Sigmoid colon (tissue), 7 donors: ENCODE results near the gene GRIK1. TPM values are rescaled to one million over a fixed set of nuclear protein-coding genes. Genes with fewer than 3 reads are reported as not detected.

Experiments used
- DNase-seq: peaks from one replicate; pipeline ENCODE4 v3.0.0-alpha.2; 2019
- H3K27ac ChIP-seq, 4 donors: fragments of 200-600 bp; sonication (generic); one replicate each; pipeline ENCODE4 v1.5.1; 2016 to 2019; ENCODE audit warnings: mild to moderate bottlenecking in 1 of 4
- H3K27me3 ChIP-seq, 3 donors: fragments of 200-600 bp; sonication (generic); one replicate each; pipeline ENCODE4 v1.5.1; 2019; ENCODE audit warnings: mild to moderate bottlenecking in 1 of 3
- H3K36me3 ChIP-seq, 4 donors: fragments of 200-600 bp; sonication (generic); one replicate each; pipeline ENCODE4 v1.5.1; 2016 to 2019
- H3K4me1 ChIP-seq, 4 donors: fragments of 200-600 bp; sonication (generic); one replicate each; pipeline ENCODE4 v1.5.1; 2017 to 2019
- H3K4me3 ChIP-seq, 4 donors: fragments of 200-600 bp; sonication (generic); one replicate each; pipeline ENCODE4 v1.5.1; 2017 to 2019; ENCODE audit warnings: mild to moderate bottlenecking in 2 of 4, moderate library complexity in 1 of 4
- H3K9me3 ChIP-seq, 4 donors: fragments of 200-600 bp in 3 of 4; sonication (generic) in 3 of 4; one replicate each; pipeline versions ENCODE4 v1.5.1 to v1.6.1; 2013 to 2019
- CTCF ChIP-seq, 4 experiments: fragments of 450-650 bp in 3 of 4; fragments of 200-600 bp in 1 of 4; IDR thresholded peaks; one replicate each; pipeline ENCODE4 v1.5.1; 2016 to 2019; ENCODE audit warnings: antibody characterized with exemption in 4 of 4, mild to moderate bottlenecking in 3 of 4, moderate library complexity in 2 of 4
- EP300 ChIP-seq, 4 donors: sonication (generic); formaldehyde crosslinking; IDR thresholded peaks; one replicate each; pipeline ENCODE4 v1.6.1; 2017; ENCODE audit warnings: antibody characterized with exemption in 4 of 4
- POLR2A ChIP-seq, 2 donors: fragments of 450-650 bp; IDR thresholded peaks; one replicate each; pipeline ENCODE4 v1.6.1; 2016; ENCODE audit warnings: antibody characterized with exemption in 2 of 2, mild to moderate bottlenecking in 2 of 2, moderate library complexity in 2 of 2
- POLR2AphosphoS5 ChIP-seq, 4 donors: sonication (generic); formaldehyde crosslinking; IDR thresholded peaks; one replicate each; pipeline ENCODE4 v1.6.1; 2017; ENCODE audit warnings: antibody characterized with exemption in 4 of 4
- WGBS, 2 donors: extraction: QIAGEN DNeasy Blood & Tissue Kit; methylation state at CpG; one replicate each; pipeline ENCODE4 v1.1.7; 2013; 5-methylcytosine and 5-hydroxymethylcytosine counted together
- intact Hi-C: fragments of 100-400 bp; cut with DNase I; formaldehyde crosslinking; loops from one replicate; pipeline ENCODE4 v1.15.1; 2023
- polyA plus RNA-seq, 3 donors: library from polyadenylated mRNA; stranded (reverse); fragments of 200-250 nt; gene quantifications; one replicate each; pipeline ENCODE4 v1.2.3, GENCODE V29; 2013
- total RNA-seq, 4 donors: library from RNA; depleted of rRNA; stranded (reverse); fragments of >200 nt; gene quantifications; one replicate each; pipeline ENCODE4 v1.1.0, GENCODE V29; 2016
- donor health status: healthy with polysubstance abuse.
- donor health status: Bipolar disorder and iron deficiency.
- donor health status: healthy.

Gene GRIK1
- total and polyA plus RNA-seq, 7 donors = under 0.01 to 0.49 (median 0.13) TPM; not detected in 4

- no peak for TF ChIP-seq POLR2A (IDR thresholded peaks at IDR 0.05)
- no peak for TF ChIP-seq CTCF (IDR thresholded peaks at IDR 0.05)
- TF ChIP-seq POLR2AphosphoS5 (IDR thresholded peaks at IDR 0.05) = no peak
- no peak for TF ChIP-seq EP300 (IDR thresholded peaks at IDR 0.05)
- WGBS, 2 donors = 39 to 58% methylated on average over 2 of the region's 2 CpGs
- no peak for DNase-seq
Observed at GRCh38 chr21:29888437-29888836, 51.4 kb downstream of the GRIK1 start.

GRCh38 chr21:29887313-29888009, 52.3 kb downstream of the GRIK1 start:
- Histone ChIP-seq H3K27me3 (no peaks in the 10 kb centered on the region), H3K4me1 (no peaks in the 10 kb centered on the region), H3K4me3 (no peak overlapping the region), H3K9me3 (no peaks in the 10 kb centered on the region), H3K27ac (no peak overlapping the region), H3K36me3 (no peaks in the 10 kb centered on the region)
- intact Hi-C loops = no loop called here
- DNase-seq = no peak
- TF ChIP-seq POLR2A (IDR thresholded peaks at IDR 0.05) (no peak), CTCF (IDR thresholded peaks at IDR 0.05) (no peak), POLR2AphosphoS5 (IDR thresholded peaks at IDR 0.05) (no peak), EP300 (IDR thresholded peaks at IDR 0.05) (no peak)

More at GRCh38 chr21:29888437-29888836, 51.4 kb downstream of the GRIK1 start:
- H3K4me3 ChIP-seq = no peak overlapping the region
- no peak overlapping the region for H3K27ac ChIP-seq
- no peaks in the 10 kb centered on the region for H3K27me3 ChIP-seq
- H3K9me3 ChIP-seq = no peaks in the 10 kb centered on the region
- no peaks in the 10 kb centered on the region for H3K36me3 ChIP-seq
- no peaks in the 10 kb centered on the region for H3K4me1 ChIP-seq
- intact Hi-C loops = no loop called here

- H3K27ac ChIP-seq = no peak overlapping the region
- TF ChIP-seq CTCF (IDR thresholded peaks at IDR 0.05) (no peak), POLR2AphosphoS5 (IDR thresholded peaks at IDR 0.05) (no peak), POLR2A (IDR thresholded peaks at IDR 0.05) (no peak), EP300 (IDR thresholded peaks at IDR 0.05) (no peak)
- no peaks in the 10 kb centered on the region for H3K4me1 ChIP-seq
- H3K36me3 ChIP-seq = no peaks in the 10 kb centered on the region
- 7 to 42% methylated on average over 1 of the region's 1 CpG for WGBS, 2 donors
- H3K9me3 ChIP-seq = no peaks in the 10 kb centered on the region
- no peak overlapping the region for H3K4me3 ChIP-seq
- intact Hi-C loops = no loop called here
- H3K27me3 ChIP-seq = no peaks in the 10 kb centered on the region
- DNase-seq = no peak
Observed at GRCh38 chr21:29885491-29885890, 54.3 kb downstream of the GRIK1 start.

GRCh38 chr21:29875873-29876272, 63.9 kb downstream of the GRIK1 start:
- Histone ChIP-seq H3K9me3 (no peaks in the 10 kb centered on the region), H3K4me1 (no peaks in the 10 kb centered on the region), H3K27ac (no peak overlapping the region), H3K36me3 (no peaks in the 10 kb centered on the region), H3K27me3 (no peaks in the 10 kb centered on the region), H3K4me3 (no peak overlapping the region)
- 33 to 76% methylated on average over 1 of the region's 1 CpG for WGBS, 2 donors
- intact Hi-C loops = no loop called here
- TF ChIP-seq EP300 (IDR thresholded peaks at IDR 0.05) (no peak), POLR2AphosphoS5 (IDR thresholded peaks at IDR 0.05) (no peak), CTCF (IDR thresholded peaks at IDR 0.05) (no peak), POLR2A (IDR thresholded peaks at IDR 0.05) (no peak)
- DNase-seq = no peak
